Spinal cord (tissue), 10 donors: Measurements from ENCODE around the gene TEKTIP1. TPM values are rescaled to one million over a fixed set of nuclear protein-coding genes. Genes with fewer than 3 reads are reported as not detected.

Experiments used
- DNase-seq, 6 donors: peaks; one replicate each; pipeline versions ENCODE4 v3.0.0 to v3.0.0-alpha.2; 2013 to 2015; ENCODE audit warnings: low spot score in 6 of 6, low read depth in 4 of 6
- H3K27ac ChIP-seq: one replicate; pipeline ENCODE4 v1.5.1; 2013; ENCODE audit warnings: low read depth, low read length, control low read depth
- H3K27me3 ChIP-seq: one replicate; pipeline ENCODE4 v1.6.1; 2013; ENCODE audit warnings: low read length; ENCODE audit not compliant: control insufficient read depth, insufficient read depth
- H3K36me3 ChIP-seq: one replicate; pipeline ENCODE4 v1.6.1; 2013; ENCODE audit warnings: low read length; ENCODE audit not compliant: control insufficient read depth, insufficient read depth
- H3K4me1 ChIP-seq: one replicate; pipeline ENCODE4 v1.6.1; 2013; ENCODE audit warnings: low read length; ENCODE audit not compliant: control insufficient read depth, insufficient read depth
- H3K4me3 ChIP-seq: one replicate; pipeline ENCODE4 v1.5.1; 2013; ENCODE audit warnings: low read depth, low read length, control low read depth
- H3K9me3 ChIP-seq: one replicate; pipeline ENCODE4 v1.6.1; 2013; ENCODE audit warnings: low read length; ENCODE audit not compliant: control insufficient read depth, insufficient read depth
- WGBS: methylation state at CpG from one replicate; pipeline ENCODE4 v1.1.5; 2013; ENCODE audit warnings: missing lambda C conversion rate; ENCODE audit not compliant: insufficient coverage; 5-methylcytosine and 5-hydroxymethylcytosine counted together
- polyA plus RNA-seq, 2 donors: library from polyadenylated mRNA; unstranded; fragments of 120-200 nt; gene quantifications; one replicate each; pipeline ENCODE4 v1.2.1, GENCODE V29; 2013; ENCODE audit not compliant: insufficient read length in 2 of 2
- total RNA-seq, 2 donors: library from RNA; depleted of rRNA in 1 of 2; stranded (reverse); fragments of 120-200 nt in 1 of 2; fragments of >200 nt in 1 of 2; gene quantifications; one replicate each; pipeline versions ENCODE4 v1.2.3 to v1.2.4, GENCODE V29; 2013 to 2014
- donor health status: healthy.

Gene TEKTIP1
- total and polyA plus RNA-seq, 4 donors: 2.1 to 13.0 (median 9.6) TPM; not detected in 1

GRCh38 chr19:3535981-3536380, 3.0 kb upstream of the TEKTIP1 start:
- H3K27ac ChIP-seq: peak overlapping the region; percentile 75
- DNase-seq: no peak
- H3K4me3 ChIP-seq: no peak overlapping the region
- H3K4me1 ChIP-seq: peaks cover 32% of the 10 kb centered on the region
- no peaks in the 10 kb centered on the region for H3K27me3 ChIP-seq
- 60% methylated on average over 1 of the region's 10 CpGs for WGBS
- peaks cover 92% of the 10 kb centered on the region for H3K36me3 ChIP-seq
- no peaks in the 10 kb centered on the region for H3K9me3 ChIP-seq

GRCh38 chr19:3536429-3537100, 2.4 kb upstream of the TEKTIP1 start:
- peak in 1 of 6 donors; percentile 51 for DNase-seq
- Histone ChIP-seq H3K9me3 (no peaks in the 10 kb centered on the region), H3K27me3 (no peaks in the 10 kb centered on the region), H3K27ac (peak overlapping the region; percentile 75), H3K4me3 (no peak overlapping the region), H3K36me3 (peaks cover 86% of the 10 kb centered on the region), H3K4me1 (peaks cover 32% of the 10 kb centered on the region)
- 83% methylated on average over 27 of the region's 27 CpGs for WGBS

- H3K27ac ChIP-seq: peak overlapping the region; percentile 75
- no peaks in the 10 kb centered on the region for H3K27me3 ChIP-seq
- peaks cover 81% of the 10 kb centered on the region for H3K36me3 ChIP-seq
- no peaks in the 10 kb centered on the region for H3K9me3 ChIP-seq
- WGBS: 80% methylated on average over 13 of the region's 13 CpGs
- H3K4me1 ChIP-seq: peaks cover 32% of the 10 kb centered on the region
- DNase-seq: no peak
- H3K4me3 ChIP-seq: no peak overlapping the region
Observed at GRCh38 chr19:3537101-3537437, 1.9 kb upstream of the TEKTIP1 start.

GRCh38 chr19:3537438-3538240, 1.3 kb upstream of the TEKTIP1 start:
- Histone ChIP-seq H3K27ac (peak overlapping the region; percentile 75), H3K4me1 (peaks cover 32% of the 10 kb centered on the region), H3K27me3 (no peaks in the 10 kb centered on the region), H3K36me3 (peaks cover 78% of the 10 kb centered on the region), H3K9me3 (no peaks in the 10 kb centered on the region), H3K4me3 (no peak overlapping the region)
- DNase-seq: no peak
- WGBS: 89% methylated on average over 21 of the region's 22 CpGs

GRCh38 chr19:3538258-3538929, 580 bp upstream of the TEKTIP1 start:
- no peaks in the 10 kb centered on the region for H3K9me3 ChIP-seq
- peaks cover 78% of the 10 kb centered on the region for H3K36me3 ChIP-seq
- H3K27me3 ChIP-seq: no peaks in the 10 kb centered on the region
- 82% methylated on average over 19 of the region's 25 CpGs for WGBS
- no peak overlapping the region for H3K4me3 ChIP-seq
- no peak overlapping the region for H3K27ac ChIP-seq
- DNase-seq: no peak
- peaks cover 32% of the 10 kb centered on the region for H3K4me1 ChIP-seq

- H3K9me3 ChIP-seq: no peaks in the 10 kb centered on the region
- H3K27me3 ChIP-seq: no peaks in the 10 kb centered on the region
- whole genome bisulfite sequencing: no CpG with 5 or more reads among the region's 1 CpG
- H3K36me3 ChIP-seq: peaks cover 78% of the 10 kb centered on the region
- no peak overlapping the region for H3K4me3 ChIP-seq
- H3K4me1 ChIP-seq: peaks cover 34% of the 10 kb centered on the region
- no peak for DNase-seq
- H3K27ac ChIP-seq: no peak overlapping the region
Observed at GRCh38 chr19:3539756-3540118, 763 bp downstream of the TEKTIP1 start.

GRCh38 chr19:3543150-3544057, 4.4 kb downstream of the TEKTIP1 start:
- H3K9me3 ChIP-seq: no peaks in the 10 kb centered on the region
- no peak overlapping the region for H3K4me3 ChIP-seq
- no peak overlapping the region for H3K27ac ChIP-seq
- WGBS: 86% methylated on average over 43 of the region's 47 CpGs
- H3K27me3 ChIP-seq: no peaks in the 10 kb centered on the region
- H3K36me3 ChIP-seq: peaks cover 78% of the 10 kb centered on the region
- H3K4me1 ChIP-seq: peaks cover 19% of the 10 kb centered on the region
- DNase-seq: no peak

- DNase-seq: no peak
- no peaks in the 10 kb centered on the region for H3K27me3 ChIP-seq
- H3K4me3 ChIP-seq: no peak overlapping the region
- no peak overlapping the region for H3K27ac ChIP-seq
- peaks cover 76% of the 10 kb centered on the region for H3K36me3 ChIP-seq
- H3K4me1 ChIP-seq: peaks cover 16% of the 10 kb centered on the region
- 79% methylated on average over 7 of the region's 9 CpGs for WGBS
- no peaks in the 10 kb centered on the region for H3K9me3 ChIP-seq
Observed at GRCh38 chr19:3544058-3544376, 5.0 kb downstream of the TEKTIP1 start.
